Nephron progenitor cell (in vitro differentiated cells): Measurements from ENCODE around the gene PHF23.
A peak's percentile ranks its signal among the peaks of the same experiment; 100 is the strongest.

Source experiments
- DNase-seq: peaks from one replicate; pipeline ENCODE4 v3.0.0; 2021
- H3K27ac Mint-ChIP-seq: 2 replicates; pipeline ENCODE4 v1.8.0; 2021; ENCODE audit warnings: mild to moderate bottlenecking, moderate library complexity, mixed read lengths
- H3K27me3 Mint-ChIP-seq: 2 replicates; pipeline ENCODE4 v1.8.0; 2021; ENCODE audit warnings: mild to moderate bottlenecking, low read depth, mixed read lengths; ENCODE audit not compliant: poor library complexity
- H3K36me3 Mint-ChIP-seq: 2 replicates; pipeline ENCODE4 v1.8.0; 2021; ENCODE audit warnings: low read depth, mixed read lengths
- H3K4me1 Mint-ChIP-seq: 2 replicates; pipeline ENCODE4 v1.8.0; 2021; ENCODE audit warnings: mixed read lengths
- H3K4me3 Mint-ChIP-seq: 2 replicates; pipeline ENCODE4 v1.8.0; 2021; ENCODE audit warnings: mild to moderate bottlenecking, moderate library complexity, mixed read lengths
- H3K9me3 Mint-ChIP-seq: 2 replicates; pipeline ENCODE4 v1.8.0; 2021; ENCODE audit warnings: mild to moderate bottlenecking, moderate library complexity, mixed read lengths
- TF ChIP-seq, protein P1 (sequence below): fragments of 200-600 bp; sonication (generic); IDR thresholded peaks from 2 replicates; pipeline ENCODE4 v1.5.0; 2021; ENCODE audit warnings: antibody characterized with exemption

PHF23 gene

DNA sequence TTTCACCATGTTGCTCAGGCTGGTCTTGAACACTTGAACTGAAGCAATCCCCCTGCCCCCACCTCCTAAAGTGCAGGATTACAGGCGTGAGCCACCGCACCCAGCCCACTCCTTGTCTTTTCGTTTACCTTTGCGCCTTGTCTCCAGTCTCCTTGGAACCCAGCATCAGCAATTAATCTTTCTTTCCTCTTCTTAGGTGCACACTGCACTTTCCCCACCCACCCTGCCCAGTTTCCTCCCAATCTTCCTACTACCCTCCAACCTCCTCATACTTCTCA, 24.5 kb upstream of the PHF23 start:
- Mint-ChIP-seq H3K27me3 (peaks cover 85% of the 10 kb centered on the region), H3K4me3 (peak overlapping the region; percentile 85), H3K36me3 (peaks cover 14% of the 10 kb centered on the region), H3K4me1 (peaks cover 31% of the 10 kb centered on the region), H3K27ac (no peak overlapping the region), H3K9me3 (no peaks in the 10 kb centered on the region)
- no peak for DNase-seq
- TF ChIP-seq, protein P1, sequence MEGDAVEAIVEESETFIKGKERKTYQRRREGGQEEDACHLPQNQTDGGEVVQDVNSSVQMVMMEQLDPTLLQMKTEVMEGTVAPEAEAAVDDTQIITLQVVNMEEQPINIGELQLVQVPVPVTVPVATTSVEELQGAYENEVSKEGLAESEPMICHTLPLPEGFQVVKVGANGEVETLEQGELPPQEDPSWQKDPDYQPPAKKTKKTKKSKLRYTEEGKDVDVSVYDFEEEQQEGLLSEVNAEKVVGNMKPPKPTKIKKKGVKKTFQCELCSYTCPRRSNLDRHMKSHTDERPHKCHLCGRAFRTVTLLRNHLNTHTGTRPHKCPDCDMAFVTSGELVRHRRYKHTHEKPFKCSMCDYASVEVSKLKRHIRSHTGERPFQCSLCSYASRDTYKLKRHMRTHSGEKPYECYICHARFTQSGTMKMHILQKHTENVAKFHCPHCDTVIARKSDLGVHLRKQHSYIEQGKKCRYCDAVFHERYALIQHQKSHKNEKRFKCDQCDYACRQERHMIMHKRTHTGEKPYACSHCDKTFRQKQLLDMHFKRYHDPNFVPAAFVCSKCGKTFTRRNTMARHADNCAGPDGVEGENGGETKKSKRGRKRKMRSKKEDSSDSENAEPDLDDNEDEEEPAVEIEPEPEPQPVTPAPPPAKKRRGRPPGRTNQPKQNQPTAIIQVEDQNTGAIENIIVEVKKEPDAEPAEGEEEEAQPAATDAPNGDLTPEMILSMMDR: no peak

DNA sequence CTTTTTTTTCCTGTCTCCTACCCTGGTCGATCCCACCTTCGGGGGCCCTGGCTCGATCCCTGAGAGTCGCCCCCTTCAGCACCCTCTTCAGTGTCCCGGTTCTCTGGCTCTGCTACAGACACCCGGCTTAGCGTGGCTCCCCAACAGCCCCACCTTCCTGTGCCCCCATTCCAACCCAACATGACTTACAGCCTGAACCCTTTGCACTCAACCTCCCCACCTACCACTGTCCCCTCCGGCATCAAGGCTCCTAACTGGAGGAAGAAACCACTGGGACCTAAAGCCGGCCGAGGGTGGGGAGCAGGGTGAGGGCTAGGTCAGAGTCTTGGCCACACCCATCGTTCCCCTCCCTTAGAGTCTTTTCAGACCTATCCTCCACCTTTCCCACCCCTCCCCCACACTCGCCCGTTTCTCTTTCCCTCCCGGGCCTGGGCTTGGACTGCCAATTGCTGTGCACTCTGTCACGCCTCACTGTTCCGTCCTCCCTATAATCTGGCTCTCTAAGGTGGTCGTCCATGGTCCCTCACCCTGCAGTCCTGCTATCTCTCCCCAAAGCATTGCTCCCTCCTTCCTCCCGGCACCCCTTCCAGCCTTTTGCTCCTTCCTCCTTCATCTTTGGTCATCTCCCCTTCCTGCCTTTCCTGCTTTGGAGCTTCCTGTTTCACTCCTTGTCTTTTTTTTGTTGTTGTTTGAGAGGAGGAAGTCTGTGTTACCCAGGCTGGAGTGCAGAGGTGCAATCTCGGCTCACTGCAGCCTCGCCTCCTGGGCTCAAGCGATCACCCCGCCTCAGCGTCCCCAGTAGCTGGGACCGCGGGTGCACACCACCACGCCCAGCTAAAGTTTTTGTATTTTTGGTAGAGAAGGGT, 23.9 kb upstream of the PHF23 start:
- peak; percentile 61 for DNase-seq
- H3K4me1 Mint-ChIP-seq: peaks cover 26% of the 10 kb centered on the region
- no peak overlapping the region for H3K27ac Mint-ChIP-seq
- H3K36me3 Mint-ChIP-seq: peaks cover 19% of the 10 kb centered on the region
- peak overlapping the region; percentile 85 for H3K4me3 Mint-ChIP-seq
- TF ChIP-seq, protein P1: no peak
- no peaks in the 10 kb centered on the region for H3K9me3 Mint-ChIP-seq
- H3K27me3 Mint-ChIP-seq: peaks cover 88% of the 10 kb centered on the region

DNA sequence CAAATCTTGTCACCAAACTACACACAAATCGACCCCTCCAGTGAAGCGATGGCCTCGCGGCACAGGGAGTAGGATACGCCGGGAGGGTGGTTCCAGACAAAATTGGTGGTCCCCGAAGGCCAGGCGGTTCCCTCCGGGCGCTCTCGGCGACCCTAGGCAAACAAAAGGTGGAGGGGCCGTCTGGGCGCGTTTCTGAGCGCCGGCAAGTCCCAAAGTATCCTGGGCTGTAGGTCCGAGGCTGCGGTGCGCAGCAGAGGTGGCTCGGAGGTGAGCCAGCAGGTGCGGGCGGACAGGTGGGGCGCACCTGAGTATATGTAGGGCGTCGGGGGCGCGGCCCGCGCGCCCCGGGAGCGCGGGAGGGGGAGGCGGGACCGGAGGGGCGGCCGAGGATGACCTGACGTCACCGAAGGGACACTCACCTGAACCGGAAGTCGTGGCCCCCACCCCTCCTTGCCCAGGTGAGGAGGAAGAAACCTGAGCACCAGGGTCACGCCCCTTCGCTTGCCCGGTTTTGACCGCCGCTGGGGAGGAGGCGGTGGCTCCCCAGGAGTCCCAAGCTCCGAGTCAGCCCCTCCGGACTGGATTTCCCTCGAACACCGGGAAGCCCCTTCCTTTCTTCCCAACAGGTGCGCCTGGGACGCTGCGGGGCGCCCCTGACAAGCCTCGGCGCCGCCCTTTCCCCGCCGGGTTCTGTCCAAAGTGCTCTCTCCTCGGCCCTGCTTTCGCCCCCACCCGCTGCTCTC, 23.1 kb upstream of the PHF23 start, which contains the start of gene CLDN7:
TSS of gene CLDN7 (minus strand) at position 287 of the 743 bp plus-strand sequence. CDS start 435 bp downstream, outside the sequence.
- H3K27me3 Mint-ChIP-seq: peaks cover 82% of the 10 kb centered on the region
- no peak within 1 kb of the TSS for H3K27ac Mint-ChIP-seq
- H3K9me3 Mint-ChIP-seq: no peaks in the 10 kb centered on the region
- peak; percentile 22 for DNase-seq
- H3K36me3 Mint-ChIP-seq: peaks cover 23% of the 10 kb centered on the region
- H3K4me1 Mint-ChIP-seq: peaks cover 26% of the 10 kb centered on the region
- peak within 1 kb of the TSS; percentile 85 for H3K4me3 Mint-ChIP-seq
- TF ChIP-seq, protein P1: no peak

DNA sequence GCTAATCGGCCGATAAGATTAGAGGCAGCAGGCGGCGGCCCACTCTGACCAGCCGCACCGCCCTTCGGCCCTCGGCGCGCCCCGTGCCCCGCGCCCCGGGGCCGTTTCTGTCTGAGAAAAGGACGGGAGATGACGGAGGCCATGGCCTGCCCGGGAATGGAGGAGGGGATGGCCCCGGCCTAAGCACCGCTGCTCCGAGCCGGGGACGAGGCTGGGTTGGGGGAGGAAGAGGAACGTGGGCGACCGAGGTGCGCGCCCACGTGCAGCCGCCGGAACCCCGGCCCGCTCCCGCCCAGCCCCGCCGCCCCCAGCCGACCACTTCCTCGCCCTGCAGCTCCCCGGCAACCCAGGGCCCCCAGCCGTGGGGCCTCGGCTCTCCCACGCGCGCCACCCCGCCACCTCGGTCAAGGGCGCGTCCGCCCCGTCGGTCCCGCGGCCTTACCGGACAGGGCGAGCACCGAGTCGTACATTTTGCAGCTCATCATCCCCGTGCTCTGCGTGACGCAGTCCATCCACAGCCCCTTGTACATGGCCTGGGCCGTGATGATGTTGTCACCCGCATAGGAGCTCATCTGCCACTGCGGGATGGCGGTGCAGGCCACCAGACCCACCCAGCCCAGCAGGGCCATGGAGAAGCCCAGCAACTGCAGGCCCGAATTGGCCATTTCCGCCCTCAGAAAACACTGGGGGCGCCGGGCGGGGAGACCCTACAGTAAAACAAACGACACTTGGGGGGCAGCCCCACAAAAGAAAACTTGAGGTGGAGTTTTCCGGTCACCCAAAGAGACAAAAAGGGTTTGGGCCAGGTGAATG, 22.3 kb upstream of the PHF23 start:
- TF ChIP-seq, protein P1: no peak
- Mint-ChIP-seq H3K9me3 (no peaks in the 10 kb centered on the region), H3K27ac (no peak overlapping the region), H3K4me3 (peak overlapping the region; percentile 70), H3K4me1 (peaks cover 22% of the 10 kb centered on the region), H3K27me3 (peaks cover 74% of the 10 kb centered on the region), H3K36me3 (peaks cover 30% of the 10 kb centered on the region)
- DNase-seq: peak; percentile 25

DNA sequence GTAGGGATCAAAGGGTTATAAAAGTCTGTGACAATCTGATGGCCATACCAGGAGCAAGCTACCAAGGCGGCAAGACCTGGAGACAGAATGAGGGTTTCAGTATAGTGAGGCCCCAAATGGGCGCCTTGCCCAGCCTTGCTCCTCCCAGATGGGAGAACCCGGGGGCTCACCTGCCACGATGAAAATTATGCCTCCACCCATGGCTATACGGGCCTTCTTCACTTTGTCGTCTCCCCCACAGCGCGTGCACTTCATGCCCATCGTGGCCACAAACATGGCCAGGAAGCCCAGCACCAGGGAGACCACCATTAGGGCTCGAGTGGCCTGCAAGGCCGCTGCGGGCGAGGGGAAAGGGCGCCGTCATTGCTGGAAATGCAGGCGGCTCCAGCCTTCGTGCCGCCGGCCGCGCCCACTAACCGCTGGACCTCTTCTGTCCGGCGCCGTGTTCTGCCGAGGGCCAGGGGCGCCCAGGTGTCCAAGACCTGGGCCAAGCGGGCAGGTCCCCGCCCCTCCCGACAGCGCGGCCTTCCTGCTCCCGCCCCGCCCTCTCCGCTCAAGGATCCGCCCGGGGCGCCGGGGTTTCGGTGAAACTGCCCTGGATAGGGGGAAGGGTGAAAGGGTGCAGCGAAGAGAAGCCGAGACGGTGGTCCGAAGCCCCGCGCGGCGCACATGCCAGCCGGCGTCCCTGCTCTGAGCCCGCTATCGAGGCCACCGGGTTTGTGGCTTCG, 21.6 kb upstream of the PHF23 start:
- TF ChIP-seq, protein P1: no peak
- Mint-ChIP-seq H3K27ac (no peak overlapping the region), H3K9me3 (no peaks in the 10 kb centered on the region), H3K27me3 (peaks cover 66% of the 10 kb centered on the region), H3K36me3 (peaks cover 35% of the 10 kb centered on the region), H3K4me3 (peak overlapping the region; percentile 70), H3K4me1 (peaks cover 22% of the 10 kb centered on the region)
- DNase-seq: peak; percentile 56
